Stimulated activated CD4-positive, alpha-beta T cell treated with anti-CD3 and anti-CD28 coated beads, Interleukin-2, amount 100 ng/mL, for 24 hours (primary cell): Measurements from ENCODE around the gene ZC3H4.

Experiments
- DNase-seq, 2 donors: peaks; one replicate each; pipeline ENCODE4 v3.0.0-alpha.2; 2020

The ZC3H4 gene

GRCh38 chr19:47132194-47132852 lies 18.7 kb upstream of the ZC3H4 start:
- no peak for DNase-seq

GRCh38 chr19:47130589-47131227 lies 17.1 kb upstream of the ZC3H4 start, which contains the start of gene SAE1:
Gene SAE1 (plus strand): TSS chr19:47130835. CDS start chr19:47130931, 96 bp downstream.
- peak; percentile 92 to 98 for DNase-seq

GRCh38 chr19:47130120-47130588 lies 16.6 kb upstream of the ZC3H4 start:
- DNase-seq = no peak

- DNase-seq = no peak
Observed at GRCh38 chr19:47129579-47129978, 16.0 kb upstream of the ZC3H4 start.

DNA sequence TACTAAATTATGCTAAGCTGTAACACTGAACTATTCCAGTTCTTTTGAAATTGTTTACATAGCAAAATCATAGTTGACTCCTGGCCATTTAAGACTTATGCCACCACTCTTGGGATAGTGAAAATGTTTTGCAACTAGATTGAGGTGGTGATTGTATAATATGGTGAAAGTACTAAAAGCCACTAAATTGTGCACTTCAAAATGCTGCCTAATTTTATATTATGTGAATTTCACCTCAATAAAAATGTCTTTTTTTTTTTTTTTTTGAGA lies 12.0 kb upstream of the ZC3H4 start:
- DNase-seq = no peak

GRCh38 chr19:47124937-47125668 lies 11.5 kb upstream of the ZC3H4 start:
- no peak for DNase-seq

GRCh38 chr19:47123406-47123805 lies 9.8 kb upstream of the ZC3H4 start:
- no peak for DNase-seq

GRCh38 chr19:47122359-47123335 lies 9.1 kb upstream of the ZC3H4 start:
- no peak for DNase-seq

DNA sequence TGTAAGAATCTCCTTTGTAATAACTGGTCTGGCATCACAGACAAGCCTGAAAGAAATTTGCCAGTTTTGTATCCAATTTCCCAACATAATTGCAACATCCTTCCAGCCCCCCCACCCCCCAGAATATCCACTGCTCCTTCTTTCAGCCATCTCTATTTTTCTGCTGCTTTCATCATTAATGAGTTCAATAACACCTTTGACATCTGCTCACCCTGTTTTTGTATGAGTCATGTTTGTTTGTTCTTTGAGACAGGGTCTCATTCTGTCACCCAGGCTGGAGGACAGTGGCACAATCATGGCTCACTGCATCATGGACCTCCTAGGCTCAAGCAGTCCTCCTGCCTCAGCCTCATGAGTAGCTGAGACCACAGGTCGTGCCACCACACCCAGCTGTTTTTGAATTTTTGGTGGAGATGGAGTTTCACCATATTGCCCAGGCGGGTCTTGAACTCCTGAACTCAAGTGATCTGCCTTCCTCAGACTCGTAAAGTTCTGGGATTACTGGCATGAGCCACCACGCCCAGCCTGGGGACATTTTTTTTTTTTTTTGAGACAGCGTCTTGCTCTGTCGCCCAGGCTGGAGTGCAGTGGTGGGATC lies 7.0 kb upstream of the ZC3H4 start:
- DNase-seq = no peak

DNA sequence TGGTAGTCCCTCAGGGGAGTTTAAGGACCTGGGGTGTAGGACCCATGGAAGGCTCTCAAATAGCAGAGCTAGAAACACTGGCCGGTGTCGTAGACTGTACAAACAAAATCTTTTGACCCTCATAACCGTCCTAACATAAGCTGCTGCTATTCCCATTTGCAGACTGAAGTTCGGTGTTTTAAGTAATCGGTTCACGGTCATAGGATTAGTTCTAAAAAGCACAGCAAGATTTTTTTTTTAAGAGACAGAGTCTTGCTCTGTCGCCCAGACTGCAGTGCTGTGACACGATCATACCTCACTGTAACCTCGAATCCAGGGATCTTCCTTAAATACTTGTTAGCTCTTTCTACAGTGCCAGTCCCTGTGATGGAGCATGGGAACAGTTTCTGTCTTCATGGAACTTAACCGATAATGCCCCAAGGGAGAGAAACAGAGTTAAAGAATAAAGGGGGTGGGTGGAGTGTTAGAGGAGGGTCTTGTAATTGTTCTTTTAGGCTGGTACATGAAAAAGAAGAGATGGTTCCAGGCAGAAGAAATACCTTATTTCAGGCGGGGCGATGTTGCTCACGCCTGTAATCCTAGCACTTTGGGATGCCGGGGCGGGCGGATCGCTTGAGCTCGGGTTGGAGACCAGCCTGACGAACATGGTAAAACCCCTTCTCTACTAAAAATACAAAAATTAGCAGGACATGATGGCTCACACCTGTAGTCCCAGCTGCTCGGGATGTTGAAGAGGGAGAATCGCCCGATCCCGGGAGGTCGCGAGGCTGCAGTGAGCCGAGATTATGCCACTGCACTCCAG lies 475 bp upstream of the ZC3H4 start:
- DNase-seq = no peak

GRCh38 chr19:47112166-47112996 lies 1.2 kb downstream of the ZC3H4 start:
- DNase-seq = peak; percentile 84 to 86

DNA sequence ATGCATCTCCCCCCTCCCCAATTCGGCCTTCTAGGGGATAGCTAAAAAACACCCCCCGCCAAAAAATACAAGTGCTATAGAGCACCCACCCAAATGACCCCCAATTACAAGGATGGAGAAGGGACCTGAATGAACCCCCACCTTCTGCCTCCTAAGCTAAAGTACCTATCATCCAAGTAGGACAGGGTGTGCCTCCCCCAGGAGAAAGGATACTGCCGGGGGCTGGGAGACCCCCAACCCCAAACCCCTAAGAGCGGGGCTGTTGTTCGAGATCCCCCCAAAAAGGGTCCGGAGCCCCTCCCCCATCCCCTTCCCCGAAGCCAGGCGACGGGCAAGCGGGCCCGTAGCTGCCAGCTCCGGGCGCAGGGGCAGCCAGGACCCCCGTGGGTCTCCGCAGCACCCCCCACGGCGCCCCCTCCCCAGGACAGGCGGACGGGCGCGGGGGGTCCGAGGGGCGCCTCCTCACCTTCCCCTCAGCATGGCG lies 1.9 kb downstream of the ZC3H4 start:
- no peak for DNase-seq

DNA sequence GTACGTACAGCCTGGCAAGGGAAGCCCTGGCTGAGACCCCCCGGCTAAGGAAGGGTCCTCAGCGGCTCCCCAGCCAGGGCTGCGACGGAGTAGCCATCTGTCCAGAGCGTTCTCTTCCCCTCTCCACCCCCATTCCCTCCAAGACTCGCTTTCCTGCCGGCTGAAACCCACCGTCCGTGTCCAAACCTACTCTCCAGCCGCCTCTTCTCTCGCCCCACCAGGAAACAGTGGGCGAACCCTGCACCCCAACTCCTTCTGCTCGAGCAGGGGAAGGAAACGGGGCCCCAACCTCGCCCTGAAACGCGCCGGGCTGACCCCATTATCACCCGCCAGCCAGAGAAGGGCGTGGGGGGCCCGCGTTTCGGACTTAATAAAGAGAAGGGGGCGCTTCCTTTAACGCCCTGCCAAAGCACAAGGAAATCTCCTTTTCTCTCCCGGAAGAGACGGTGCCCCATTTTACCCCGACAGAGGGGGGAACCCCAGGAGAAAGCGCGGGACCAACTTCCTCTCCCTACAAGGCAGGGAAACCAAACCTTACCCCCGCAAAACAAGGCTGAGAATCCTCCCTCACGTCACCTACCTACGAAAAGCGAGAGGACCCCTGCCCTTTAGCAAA lies 2.5 kb downstream of the ZC3H4 start:
- peak; percentile 54 to 61 for DNase-seq

DNA sequence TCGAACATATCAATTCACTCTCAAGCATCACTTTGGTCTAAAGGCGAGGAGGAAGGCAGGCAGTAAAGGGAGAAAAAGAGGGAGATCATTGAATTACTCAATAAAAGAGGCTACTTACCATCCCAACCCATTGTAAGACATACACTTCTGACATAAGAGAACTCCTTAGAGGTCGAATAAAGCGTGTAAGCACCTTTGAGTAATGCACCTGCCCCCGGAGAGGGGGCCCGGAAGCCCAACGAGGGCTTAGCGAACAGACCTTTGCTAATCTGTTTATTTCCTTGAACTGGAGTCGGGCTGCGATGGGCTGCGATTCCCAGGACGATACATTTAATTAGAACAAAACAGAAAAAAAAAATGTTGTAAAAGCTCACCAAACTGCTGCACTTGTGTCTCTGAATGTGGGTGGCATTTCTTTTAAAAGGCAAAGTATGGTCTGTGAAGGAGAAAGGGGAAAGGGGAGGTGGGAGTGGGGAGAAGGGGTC lies 3.0 kb downstream of the ZC3H4 start:
- DNase-seq = peak; percentile 41 to 59

GRCh38 chr19:47109541-47110375 lies 3.8 kb downstream of the ZC3H4 start:
- peak; percentile 63 to 73 for DNase-seq

GRCh38 chr19:47109177-47109540 lies 4.4 kb downstream of the ZC3H4 start:
- DNase-seq = no peak

GRCh38 chr19:47107953-47108746 lies 5.4 kb downstream of the ZC3H4 start:
- DNase-seq = no peak
